Measurements from ENCODE around the gene LFNG. TPM values are rescaled to one million over a fixed set of nuclear protein-coding genes. Genes with fewer than 3 reads are reported as not detected.
A peak's percentile ranks its signal among the peaks of the same experiment; 100 is the strongest.

The LFNG gene
- total and polyA plus RNA-seq, 12 donors = 2.4 to 11.8 (median 9.0) TPM

- intact Hi-C loops (cut with DNase I) = no loop called here
- 87 to 92% methylated on average over 13 of the region's 13 CpGs for WGBS, 2 donors
- H3K4me1 ChIP-seq = peaks cover 25 to 63% (median 55%) of the 10 kb centered on the region in 9 donors
- no peaks in the 10 kb centered on the region for H3K9me3 ChIP-seq
- H3K27ac ChIP-seq = peak overlapping the region in 5 of 10 donors; percentile 58 to 87 (median 62)
- no peak for ATAC-seq
- TF ChIP-seq, protein P1, sequence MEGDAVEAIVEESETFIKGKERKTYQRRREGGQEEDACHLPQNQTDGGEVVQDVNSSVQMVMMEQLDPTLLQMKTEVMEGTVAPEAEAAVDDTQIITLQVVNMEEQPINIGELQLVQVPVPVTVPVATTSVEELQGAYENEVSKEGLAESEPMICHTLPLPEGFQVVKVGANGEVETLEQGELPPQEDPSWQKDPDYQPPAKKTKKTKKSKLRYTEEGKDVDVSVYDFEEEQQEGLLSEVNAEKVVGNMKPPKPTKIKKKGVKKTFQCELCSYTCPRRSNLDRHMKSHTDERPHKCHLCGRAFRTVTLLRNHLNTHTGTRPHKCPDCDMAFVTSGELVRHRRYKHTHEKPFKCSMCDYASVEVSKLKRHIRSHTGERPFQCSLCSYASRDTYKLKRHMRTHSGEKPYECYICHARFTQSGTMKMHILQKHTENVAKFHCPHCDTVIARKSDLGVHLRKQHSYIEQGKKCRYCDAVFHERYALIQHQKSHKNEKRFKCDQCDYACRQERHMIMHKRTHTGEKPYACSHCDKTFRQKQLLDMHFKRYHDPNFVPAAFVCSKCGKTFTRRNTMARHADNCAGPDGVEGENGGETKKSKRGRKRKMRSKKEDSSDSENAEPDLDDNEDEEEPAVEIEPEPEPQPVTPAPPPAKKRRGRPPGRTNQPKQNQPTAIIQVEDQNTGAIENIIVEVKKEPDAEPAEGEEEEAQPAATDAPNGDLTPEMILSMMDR (IDR thresholded peaks at IDR 0.05) = no peak
- H3K27me3 ChIP-seq = peaks cover 0 to 5% (median 0%) of the 10 kb centered on the region in 7 donors
- DNase-seq = no peak
- no peak overlapping the region for H3K4me3 ChIP-seq
- no peaks in the 10 kb centered on the region for H3K36me3 ChIP-seq
Observed at GRCh38 chr7:2510130-2510776, 9.3 kb upstream of the LFNG start.

DNA sequence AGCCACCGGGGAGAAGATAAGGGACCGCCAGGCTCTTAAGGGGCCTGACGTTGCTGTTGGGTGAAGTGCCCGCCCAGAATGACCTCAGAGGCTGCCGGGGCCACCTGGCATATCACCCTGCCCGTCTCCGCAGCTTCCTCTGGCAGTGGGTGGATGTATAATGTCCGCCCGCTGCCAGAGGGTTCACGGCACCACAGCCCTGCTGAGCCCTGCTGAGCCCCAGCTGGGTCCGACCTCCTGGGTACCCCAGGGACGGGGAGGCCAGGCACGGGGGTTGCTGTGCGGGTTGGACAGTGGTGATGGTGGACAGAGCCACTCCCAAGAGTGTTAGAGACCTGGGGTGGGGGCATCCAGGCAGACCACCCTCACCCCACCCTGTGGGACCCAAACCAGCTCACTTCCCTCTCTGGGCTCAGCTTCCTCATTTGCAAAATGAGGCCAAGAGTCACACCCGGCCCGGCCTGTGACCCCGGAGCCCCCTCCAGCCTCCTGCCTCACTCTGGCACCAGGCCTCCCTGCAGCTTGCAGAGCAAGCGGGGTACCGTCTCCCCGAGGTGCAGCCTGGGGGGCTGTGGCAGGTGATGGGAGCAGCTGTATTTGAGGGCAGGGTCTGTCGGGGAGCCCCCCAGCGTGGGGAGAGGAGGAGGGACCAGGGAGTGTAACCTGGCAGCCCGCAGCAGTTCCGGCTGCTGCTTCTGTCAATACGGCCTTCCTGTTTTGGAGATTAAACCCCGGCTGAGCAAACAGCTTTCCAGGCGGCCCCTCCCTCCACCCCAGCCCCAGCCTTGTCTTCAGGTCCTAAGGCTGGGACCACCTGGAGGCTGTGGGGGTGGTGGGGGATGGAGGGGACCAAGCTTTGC lies 8.4 kb upstream of the LFNG start:
- no peaks in the 10 kb centered on the region for H3K36me3 ChIP-seq
- 57 to 61% methylated on average over 27 of the region's 27 CpGs for WGBS, 2 donors
- H3K4me1 ChIP-seq = peaks cover 25 to 63% (median 55%) of the 10 kb centered on the region in 9 donors
- H3K27me3 ChIP-seq = peaks cover 0 to 5% (median 0%) of the 10 kb centered on the region in 7 donors
- H3K4me3 ChIP-seq = peak overlapping the region in 2 of 10 donors; percentile 10 to 24
- peak overlapping the region in 7 of 10 donors; percentile 10 to 87 (median 60) for H3K27ac ChIP-seq
- no peaks in the 10 kb centered on the region for H3K9me3 ChIP-seq
- ATAC-seq (peak; percentile 6 to 47 (median 25)), DNase-seq (no peak)
- TF ChIP-seq, protein P1 (IDR thresholded peaks at IDR 0.05) = no peak
- intact Hi-C loops (cut with DNase I) = no loop called here

DNA sequence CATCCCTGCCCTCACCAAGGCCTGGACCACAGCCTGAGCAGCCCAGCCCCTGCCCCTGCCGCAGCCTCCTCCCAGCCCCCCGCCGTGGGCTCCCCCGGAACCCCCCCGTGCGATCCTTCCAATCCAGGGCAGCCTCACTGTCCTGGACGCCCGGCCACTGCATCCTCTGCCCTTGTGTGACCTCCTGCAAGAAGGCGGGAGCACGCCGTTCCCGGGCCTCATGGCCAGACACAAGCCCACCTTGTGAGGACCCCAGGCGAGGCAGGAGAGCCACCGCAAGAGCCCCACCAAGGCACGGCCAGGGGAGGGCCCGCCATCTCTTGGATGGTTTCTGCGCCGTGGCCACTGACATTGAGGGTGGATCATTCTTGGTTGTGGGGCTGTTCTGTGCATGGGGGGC lies 7.8 kb upstream of the LFNG start:
- Histone ChIP-seq H3K36me3 (no peaks in the 10 kb centered on the region), H3K4me3 (peak overlapping the region in 2 of 10 donors; percentile 10 to 24), H3K27ac (peak overlapping the region in 7 of 10 donors; percentile 10 to 87 (median 58)), H3K4me1 (peaks cover 25 to 69% (median 55%) of the 10 kb centered on the region in 9 donors), H3K27me3 (peaks cover 0 to 5% (median 0%) of the 10 kb centered on the region in 7 donors), H3K9me3 (no peaks in the 10 kb centered on the region)
- DNase-seq = no peak
- 39 to 49% methylated on average over 18 of the region's 18 CpGs for WGBS, 2 donors
- TF ChIP-seq, protein P1 (IDR thresholded peaks at IDR 0.05) = no peak
- intact Hi-C loops (cut with DNase I) = no loop called here
- peak in 4 of 8 donors; percentile 0 to 1 (median 1) for ATAC-seq

- no peak for DNase-seq
- H3K27ac ChIP-seq = peak overlapping the region in 6 of 10 donors; percentile 28 to 87 (median 59)
Observed at GRCh38 chr7:2512179-2512661, 7.4 kb upstream of the LFNG start.

More at GRCh38 chr7:2512179-2512661, 7.4 kb upstream of the LFNG start:
- ATAC-seq = peak in 6 of 8 donors; percentile 6 to 28 (median 19)
- no peaks in the 10 kb centered on the region for H3K9me3 ChIP-seq
- H3K4me3 ChIP-seq = no peak overlapping the region
- 45 to 53% methylated on average over 12 of the region's 12 CpGs for WGBS, 2 donors
- TF ChIP-seq, protein P1 (IDR thresholded peaks at IDR 0.05) = no peak
- no peaks in the 10 kb centered on the region for H3K36me3 ChIP-seq
- H3K27me3 ChIP-seq = peaks cover 0 to 5% (median 0%) of the 10 kb centered on the region in 7 donors
- H3K4me1 ChIP-seq = peaks cover 25 to 74% (median 55%) of the 10 kb centered on the region in 9 donors
- intact Hi-C loops (cut with DNase I) = no loop called here

Data from heart right ventricle (tissue), 16 donors.